SH-SY5Y (cell line): ENCODE data around the gene DOK7.

Experiments
- GATA2 ChIP-seq: IDR thresholded peaks from 2 replicates; pipeline ENCODE4 v1.6.1; 2011; ENCODE audit warnings: mild to moderate bottlenecking, low read depth, low read length
- GATA3 ChIP-seq: IDR thresholded peaks from 2 replicates; pipeline ENCODE4 v1.6.1; 2011; ENCODE audit warnings: low read depth, mild to moderate bottlenecking, low read length, moderate library complexity

- TF ChIP-seq GATA2 (no peak), GATA3 (no peak)
Measured at GRCh38 chr4:3464911-3465697, 2.0 kb downstream of the DOK7 start.
